Activated CD4-positive, alpha-beta T cell treated with anti-CD3 and anti-CD28 coated beads, Interleukin-2, amount 50 U/mL, for 48 hours (primary cell): Measurements from ENCODE around the gene MUSTN1.

Experiments used
- DNase-seq, 2 experiments: peaks; one replicate each; pipeline ENCODE4 v3.0.0-alpha.2; 2020

Gene MUSTN1

GRCh38 chr3:52831500-52832301 is 3.1 kb downstream of the MUSTN1 start:
- DNase-seq, result no peak

- no peak for DNase-seq
These were observed 4.1 kb downstream of the MUSTN1 start, which contains the start of gene ITIH4 for GRCh38 chr3:52830535-52831258. Gene ITIH4, minus strand, starts transcription at chr3:52830672. Its CDS starts 30 bp downstream, at chr3:52830642.

DNA sequence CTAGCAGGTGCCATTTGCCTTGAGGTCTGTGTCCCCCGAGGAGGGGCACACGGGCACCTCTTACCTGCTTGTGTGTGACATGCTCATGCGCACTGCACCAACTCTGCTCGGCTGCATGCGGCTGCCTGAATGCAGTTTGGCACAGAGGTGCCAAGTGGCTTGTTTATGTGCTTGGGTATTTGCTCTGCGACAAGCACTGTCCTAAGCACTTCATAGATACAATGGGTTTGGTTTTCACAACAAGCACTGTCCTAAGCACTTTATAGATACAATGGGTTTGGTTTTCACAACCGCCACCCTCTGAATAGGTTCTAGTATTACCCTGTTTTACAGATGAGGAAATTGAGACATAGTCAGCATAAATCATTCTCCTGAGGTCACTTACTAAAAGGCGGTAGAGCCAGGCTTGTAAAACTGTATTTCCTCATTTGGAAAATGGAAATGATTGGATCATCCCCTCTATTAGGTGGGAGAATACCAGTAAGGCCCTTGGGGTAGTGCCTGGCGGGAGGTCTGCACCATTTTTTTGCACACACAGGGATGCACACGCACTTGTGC is 4.8 kb downstream of the MUSTN1 start:
- no peak for DNase-seq

DNA sequence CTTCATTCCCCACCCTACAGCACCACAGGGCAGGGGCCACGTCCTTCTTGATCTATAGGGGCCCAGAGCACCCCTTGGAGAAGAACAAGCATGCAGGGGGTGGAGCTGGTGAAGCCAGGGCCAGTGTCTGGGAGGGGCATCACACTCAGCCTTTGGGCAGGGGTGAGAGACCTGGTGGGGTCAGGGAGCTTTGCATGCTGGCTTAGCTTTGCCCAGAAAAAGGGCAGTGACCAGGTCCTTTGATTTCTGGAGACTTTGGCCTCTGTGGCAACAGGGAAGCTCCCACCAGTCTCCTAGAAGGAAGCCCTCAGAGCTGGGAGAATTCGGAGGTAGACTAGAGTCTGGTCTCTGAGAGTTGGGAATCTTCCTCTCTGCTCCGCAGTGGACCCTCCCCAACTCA is 5.3 kb downstream of the MUSTN1 start:
- no peak for DNase-seq

GRCh38 chr3:52827866-52828376 is 6.9 kb downstream of the MUSTN1 start:
- DNase-seq, result no peak

DNA sequence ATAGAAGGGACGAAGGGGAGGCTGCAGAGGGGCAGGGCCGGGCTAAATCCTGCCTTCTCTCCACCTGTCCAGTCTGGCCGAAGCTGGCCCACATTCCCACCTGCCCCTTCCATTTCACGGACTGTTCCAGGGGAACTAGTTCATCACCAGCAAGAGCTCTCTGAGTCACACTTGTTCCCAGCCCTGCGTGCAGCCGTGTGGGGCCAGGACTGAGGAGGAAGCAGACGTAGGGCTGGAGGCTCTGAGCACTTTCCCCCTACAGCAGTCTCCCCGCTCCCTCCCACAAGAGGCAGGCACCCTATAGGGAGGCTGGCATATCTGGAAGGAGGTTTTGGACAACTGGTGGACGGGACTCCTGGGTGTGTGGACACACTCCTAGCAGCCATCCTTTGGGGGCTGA is 7.4 kb downstream of the MUSTN1 start:
- no peak for DNase-seq

GRCh38 chr3:52824037-52824436 is 10.8 kb downstream of the MUSTN1 start:
- DNase-seq, result no peak

GRCh38 chr3:52822363-52822762 is 12.5 kb downstream of the MUSTN1 start:
- DNase-seq, result no peak

- peak; percentile 34 to 44 for DNase-seq
These were observed 14.1 kb downstream of the MUSTN1 start for GRCh38 chr3:52820736-52821135.

DNA sequence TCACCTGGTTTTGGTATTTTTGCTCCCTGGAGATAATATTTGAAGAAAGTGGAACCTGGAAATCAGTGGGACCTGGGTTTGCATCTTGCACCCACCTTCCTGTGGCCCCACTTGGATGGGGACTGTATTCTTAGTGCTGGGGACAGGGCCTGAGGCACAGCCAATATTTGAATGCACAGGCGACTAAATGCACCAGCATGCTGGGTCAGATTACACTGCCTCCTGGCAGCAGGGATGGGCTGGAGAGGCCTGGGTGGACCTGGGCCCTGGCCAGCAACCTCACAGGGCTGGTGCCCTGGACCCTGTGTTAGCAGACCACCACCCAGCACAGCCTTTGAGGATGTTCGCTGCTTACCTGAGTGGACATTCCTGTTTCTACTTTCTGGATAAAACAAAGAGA is 14.9 kb downstream of the MUSTN1 start:
- no peak for DNase-seq

- DNase-seq, result no peak
These were observed 17.0 kb downstream of the MUSTN1 start for GRCh38 chr3:52817860-52818259.

DNA sequence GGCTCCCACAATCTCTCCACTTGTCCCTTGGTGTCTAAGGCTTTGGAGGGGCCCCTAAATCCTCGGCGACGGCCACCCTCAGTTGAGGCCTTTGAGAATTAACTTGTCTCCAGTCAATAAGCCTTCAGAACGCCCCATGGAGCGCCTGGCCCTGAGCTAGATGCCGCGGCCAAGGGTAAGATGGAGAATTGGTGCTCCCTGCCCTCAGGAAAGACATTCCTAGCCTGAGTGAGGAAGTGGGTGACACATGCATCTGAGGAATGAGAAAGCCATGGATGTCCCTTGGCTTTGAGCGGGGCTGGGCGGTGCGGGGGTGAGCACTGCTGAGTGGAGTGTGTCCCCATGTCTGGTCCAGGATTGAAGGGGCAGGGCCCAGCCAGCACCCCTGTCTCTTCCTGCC is 17.6 kb downstream of the MUSTN1 start:
- DNase-seq, result no peak

- no peak for DNase-seq
These were observed 18.2 kb downstream of the MUSTN1 start for GRCh38 chr3:52816654-52817053.

- no peak for DNase-seq
These were observed 18.6 kb downstream of the MUSTN1 start for GRCh38 chr3:52816199-52816598.

DNA sequence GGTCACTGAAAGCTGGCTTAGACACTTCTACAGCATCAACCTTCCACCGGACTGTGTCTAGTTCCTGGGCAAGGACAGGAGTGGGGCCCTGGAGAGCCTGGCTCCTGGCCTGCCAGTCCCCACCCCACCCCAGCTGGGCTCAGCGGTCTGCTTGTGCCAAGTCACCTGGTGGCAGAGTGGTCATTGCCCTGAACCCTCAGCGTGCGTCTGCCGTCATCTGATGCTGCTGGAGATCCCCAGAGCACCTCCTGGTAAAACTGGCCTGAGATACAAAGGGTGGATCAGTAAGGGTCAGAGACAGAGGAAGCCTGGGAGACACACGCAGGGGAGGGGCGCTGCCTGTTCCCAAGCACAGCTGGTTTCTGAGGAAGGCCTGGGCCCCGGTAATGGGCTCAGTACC is 21.0 kb downstream of the MUSTN1 start:
- no peak for DNase-seq

- DNase-seq, result no peak
These were observed 23.3 kb downstream of the MUSTN1 start for GRCh38 chr3:52811452-52812011.

- DNase-seq, result no peak
These were observed 23.9 kb downstream of the MUSTN1 start for GRCh38 chr3:52810923-52811322.

- no peak for DNase-seq
These were observed 25.0 kb downstream of the MUSTN1 start for GRCh38 chr3:52809662-52810377.

DNA sequence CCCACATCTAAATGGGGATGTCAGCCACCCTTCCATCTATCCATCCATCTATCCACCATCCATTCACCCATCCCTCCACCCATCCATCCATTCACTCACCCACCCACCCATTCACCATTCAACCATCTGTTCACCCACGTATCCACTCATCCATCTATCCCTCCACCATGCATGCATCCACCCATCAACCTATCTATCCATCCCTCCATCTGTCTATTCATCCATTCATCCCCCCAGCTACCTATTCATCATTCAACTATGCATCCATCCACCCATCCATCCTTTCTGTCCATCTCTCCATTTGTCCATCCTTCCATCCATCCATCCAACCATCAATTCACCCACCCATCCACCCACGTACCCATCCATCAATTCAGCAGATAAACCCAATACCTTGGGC is 25.7 kb downstream of the MUSTN1 start:
- no peak for DNase-seq

- no peak for DNase-seq
These were observed 29.4 kb downstream of the MUSTN1 start for GRCh38 chr3:52805270-52806039.

DNA sequence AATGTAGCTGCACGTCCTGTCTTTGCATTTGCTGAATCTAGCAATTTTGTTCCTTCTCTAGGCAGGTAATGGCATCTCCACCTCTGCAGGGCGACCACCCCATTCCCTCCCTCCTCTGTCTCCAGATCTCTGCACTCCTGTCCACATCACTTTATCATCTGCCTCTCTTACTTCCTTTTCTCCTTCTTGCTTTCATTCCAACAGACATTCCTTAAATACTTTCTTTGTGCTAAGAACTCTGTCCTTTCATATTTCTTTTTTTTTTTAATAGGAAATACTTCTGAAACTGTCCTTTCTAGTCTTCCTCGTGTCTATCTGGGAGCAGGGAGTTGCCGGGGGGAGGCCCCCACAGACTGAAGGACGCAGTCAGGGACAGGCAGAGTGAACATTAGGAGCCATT is 33.0 kb downstream of the MUSTN1 start:
- DNase-seq, result no peak

- no peak for DNase-seq
These were observed 34.7 kb downstream of the MUSTN1 start for GRCh38 chr3:52800079-52800478.
